Thyroid gland (tissue), 4 donors: ENCODE results near the gene TRIM46. TPM values are rescaled to one million over a fixed set of nuclear protein-coding genes. Genes with fewer than 3 reads are reported as not detected.

ENCODE experiments used
- DNase-seq, 2 donors: peaks; one replicate each; pipeline ENCODE4 v3.0.0-alpha.2; 2019
- H3K27ac ChIP-seq, 3 donors: fragments of 200-600 bp; sonication (generic); 1 replicate in 2 of 3; 2 replicates in 1 of 3; pipeline ENCODE4 v1.5.1; 2016 to 2019; ENCODE audit warnings: mild to moderate bottlenecking in 1 of 3, moderate library complexity in 1 of 3
- H3K27me3 ChIP-seq: fragments of 200-600 bp; sonication (generic); one replicate; pipeline ENCODE4 v1.5.1; 2019
- H3K36me3 ChIP-seq, 2 donors: fragments of 200-600 bp; sonication (generic); one replicate each; pipeline ENCODE4 v1.5.1; 2016 to 2019
- H3K4me1 ChIP-seq, 2 donors: fragments of 200-600 bp; sonication (generic); one replicate each; pipeline ENCODE4 v1.5.1; 2017 to 2019
- H3K4me3 ChIP-seq, 3 donors: fragments of 200-600 bp; sonication (generic); replicated peaks in 1 of 3; 1 replicate in 2 of 3; 2 replicates in 1 of 3; pipeline ENCODE4 v1.5.1; 2016; ENCODE audit warnings: mild to moderate bottlenecking in 1 of 3
- H3K9me3 ChIP-seq: fragments of 200-600 bp; sonication (generic); one replicate; pipeline ENCODE4 v1.5.1; 2017
- POLR2A ChIP-seq, 2 donors: fragments of 450-650 bp; IDR thresholded peaks; one replicate each; pipeline ENCODE4 v1.6.1; 2017; ENCODE audit warnings: antibody characterized with exemption in 2 of 2, mild to moderate bottlenecking in 2 of 2, moderate library complexity in 1 of 2
- WGBS, 2 donors: methylation state at CpG; one replicate each; pipeline ENCODE4 v1.1.5; 2017; 5-methylcytosine and 5-hydroxymethylcytosine counted together
- intact Hi-C: fragments of 100-400 bp; cut with DNase I; formaldehyde crosslinking; loops from one replicate; pipeline ENCODE4 v1.15.1; 2023
- total RNA-seq, 4 donors: library from RNA; depleted of rRNA; stranded (reverse); fragments of >200 nt; gene quantifications; one replicate each; pipeline ENCODE4 v1.2.3, GENCODE V29; 2016
- TF ChIP-seq, protein P1 (sequence below), 6 experiments: fragments of 200-600 bp in 3 of 6; fragments of 450-650 bp in 3 of 6; sonication (generic) in 3 of 6; IDR thresholded peaks; one replicate each; pipeline ENCODE4 v1.5.1; 2016 to 2019; ENCODE audit warnings: antibody characterized with exemption in 6 of 6, mild to moderate bottlenecking in 2 of 6, inconsistent platforms in 1 of 6, moderate library complexity in 1 of 6

TRIM46 gene
- total RNA-seq, 4 donors from 2014 or later, result 0.45 TPM; not detected in 3

DNA sequence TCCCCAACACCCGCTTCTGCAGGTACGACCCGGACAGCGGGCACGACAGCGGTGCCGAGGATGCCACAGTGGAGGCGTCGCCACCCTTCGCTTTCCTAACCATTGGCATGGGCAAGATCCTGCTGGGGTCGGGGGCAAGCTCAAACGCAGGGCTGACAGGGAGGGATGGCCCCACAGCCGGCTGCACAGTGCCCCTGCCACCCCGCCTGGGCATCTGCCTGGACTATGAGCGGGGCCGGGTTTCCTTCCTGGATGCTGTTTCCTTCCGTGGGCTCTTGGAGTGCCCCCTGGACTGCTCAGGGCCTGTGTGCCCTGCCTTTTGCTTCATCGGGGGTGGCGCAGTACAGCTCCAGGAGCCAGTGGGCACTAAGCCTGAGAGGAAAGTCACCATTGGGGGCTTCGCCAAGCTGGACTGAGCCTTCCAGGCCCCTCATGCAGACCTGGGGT is 10.1 kb downstream of the TRIM46 start:
- 88 to 94% methylated on average over 14 to 18 of the region's 20 CpGs for WGBS, 2 donors
- Histone ChIP-seq H3K4me3 (no peak overlapping the region), H3K9me3 (no peaks in the 10 kb centered on the region), H3K4me1 (peaks cover 0 to 5% of the 10 kb centered on the region in 2 donors), H3K27me3 (no peaks in the 10 kb centered on the region), H3K27ac (no peak overlapping the region), H3K36me3 (no peaks in the 10 kb centered on the region)
- no peak for TF ChIP-seq POLR2A (IDR thresholded peaks at IDR 0.05)
- TF ChIP-seq, protein P1, sequence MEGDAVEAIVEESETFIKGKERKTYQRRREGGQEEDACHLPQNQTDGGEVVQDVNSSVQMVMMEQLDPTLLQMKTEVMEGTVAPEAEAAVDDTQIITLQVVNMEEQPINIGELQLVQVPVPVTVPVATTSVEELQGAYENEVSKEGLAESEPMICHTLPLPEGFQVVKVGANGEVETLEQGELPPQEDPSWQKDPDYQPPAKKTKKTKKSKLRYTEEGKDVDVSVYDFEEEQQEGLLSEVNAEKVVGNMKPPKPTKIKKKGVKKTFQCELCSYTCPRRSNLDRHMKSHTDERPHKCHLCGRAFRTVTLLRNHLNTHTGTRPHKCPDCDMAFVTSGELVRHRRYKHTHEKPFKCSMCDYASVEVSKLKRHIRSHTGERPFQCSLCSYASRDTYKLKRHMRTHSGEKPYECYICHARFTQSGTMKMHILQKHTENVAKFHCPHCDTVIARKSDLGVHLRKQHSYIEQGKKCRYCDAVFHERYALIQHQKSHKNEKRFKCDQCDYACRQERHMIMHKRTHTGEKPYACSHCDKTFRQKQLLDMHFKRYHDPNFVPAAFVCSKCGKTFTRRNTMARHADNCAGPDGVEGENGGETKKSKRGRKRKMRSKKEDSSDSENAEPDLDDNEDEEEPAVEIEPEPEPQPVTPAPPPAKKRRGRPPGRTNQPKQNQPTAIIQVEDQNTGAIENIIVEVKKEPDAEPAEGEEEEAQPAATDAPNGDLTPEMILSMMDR (IDR thresholded peaks at IDR 0.05), result no peak
- no peak for DNase-seq
- intact Hi-C loops, result no loop called here

DNA sequence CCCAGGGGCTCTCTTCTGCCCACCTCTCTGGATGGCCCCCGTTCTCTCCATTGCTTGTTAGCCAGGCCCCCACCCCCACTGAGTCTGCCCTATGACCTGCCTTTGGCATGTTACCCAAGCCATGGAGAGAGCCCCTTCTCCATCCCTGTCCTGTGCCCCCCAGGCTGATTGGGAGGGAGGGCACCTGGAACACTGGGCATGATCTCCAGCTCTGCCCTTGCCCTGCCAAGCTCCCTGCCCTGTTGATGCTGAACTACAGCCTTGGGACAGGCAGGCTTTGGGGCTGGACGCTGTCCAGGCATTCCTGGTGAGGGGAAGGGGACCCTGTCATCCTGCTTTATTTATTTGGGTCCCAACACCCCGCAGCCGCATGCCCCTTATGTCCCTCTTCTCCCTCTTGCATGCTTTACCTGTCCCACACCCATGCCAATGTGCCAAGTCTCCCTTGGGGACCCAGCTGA is 10.7 kb downstream of the TRIM46 start:
- Histone ChIP-seq H3K27me3 (no peaks in the 10 kb centered on the region), H3K9me3 (no peaks in the 10 kb centered on the region), H3K27ac (no peak overlapping the region), H3K36me3 (no peaks in the 10 kb centered on the region), H3K4me3 (no peak overlapping the region), H3K4me1 (peaks cover 0 to 5% of the 10 kb centered on the region in 2 donors)
- intact Hi-C loops, result no loop called here
- WGBS, 2 donors, result 97 to 100% methylated on average over 4 of the region's 4 CpGs
- DNase-seq, result no peak
- TF ChIP-seq POLR2A (IDR thresholded peaks at IDR 0.05), result no peak
- TF ChIP-seq, protein P1 (IDR thresholded peaks at IDR 0.05), result no peak

DNA sequence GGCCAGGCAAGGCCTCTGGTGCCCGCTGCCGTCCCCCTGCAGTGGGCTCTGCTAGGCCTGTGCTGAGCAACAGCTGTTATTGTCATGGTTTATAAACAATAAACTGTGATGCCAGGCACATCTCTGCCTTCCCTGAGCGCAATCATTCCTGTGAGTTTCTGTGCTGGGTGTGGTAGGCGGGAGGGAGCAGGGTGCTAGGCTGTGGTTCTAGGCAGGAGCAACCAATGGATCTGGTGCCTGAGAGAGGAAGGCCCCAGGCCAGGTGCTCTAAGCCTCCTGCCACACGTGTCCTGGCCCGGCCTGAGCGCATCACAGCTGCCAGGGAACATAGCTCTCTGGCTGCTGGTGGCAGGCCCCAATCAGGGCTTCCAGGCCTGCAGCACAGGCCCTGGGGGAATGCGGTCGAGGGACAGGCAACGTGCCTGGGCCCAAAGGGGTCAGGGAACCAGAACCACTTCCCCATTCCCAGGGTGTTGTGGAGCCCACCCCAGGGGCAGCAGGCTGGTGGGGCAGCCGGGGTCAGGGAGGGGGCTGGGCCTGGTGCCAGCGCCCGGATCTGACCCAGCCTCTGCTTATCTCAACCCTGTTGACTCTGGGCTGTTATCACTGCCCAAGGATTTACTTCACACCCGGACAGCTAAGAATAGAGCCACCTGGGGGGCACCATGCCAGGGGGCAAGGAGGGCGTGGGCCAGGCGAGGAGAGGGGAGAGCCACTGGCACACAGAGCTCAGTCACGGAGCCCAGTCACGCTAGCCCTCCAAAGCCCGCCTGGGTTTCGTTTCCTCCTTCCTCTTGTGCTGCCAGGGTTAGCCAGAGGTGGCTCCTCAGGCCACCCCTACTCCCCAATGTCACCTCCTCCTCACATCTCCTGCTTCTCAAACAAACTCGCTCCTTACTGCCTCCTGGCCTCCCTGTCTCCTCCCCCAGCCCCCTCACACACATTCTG is 11.5 kb downstream of the TRIM46 start:
- 63 to 71% methylated on average over 15 to 16 of the region's 21 CpGs for WGBS, 2 donors
- Histone ChIP-seq H3K9me3 (no peaks in the 10 kb centered on the region), H3K27me3 (no peaks in the 10 kb centered on the region), H3K36me3 (no peaks in the 10 kb centered on the region), H3K4me3 (no peak overlapping the region), H3K27ac (no peak overlapping the region), H3K4me1 (peaks cover 0 to 5% of the 10 kb centered on the region in 2 donors)
- peak in 1 of 2 donors; percentile 30 for DNase-seq
- intact Hi-C loops, result no loop called here
- TF ChIP-seq POLR2A (IDR thresholded peaks at IDR 0.05), result no peak
- TF ChIP-seq, protein P1 (IDR thresholded peaks at IDR 0.05), result no peak

DNA sequence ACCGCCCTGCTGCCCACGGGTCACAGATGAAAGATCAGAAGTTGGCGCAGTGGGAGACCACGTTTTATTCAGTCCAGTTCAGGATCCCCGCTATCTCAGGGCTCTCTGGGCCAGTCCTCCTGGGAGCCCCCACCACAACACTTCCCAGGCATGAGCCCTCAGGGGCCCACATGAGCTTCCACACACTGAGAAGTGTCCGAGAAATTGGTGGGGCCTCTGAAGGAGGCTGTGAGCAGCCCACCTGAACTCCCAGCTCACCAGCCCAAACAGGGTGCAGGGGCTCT is 12.1 kb downstream of the TRIM46 start:
- no peaks in the 10 kb centered on the region for H3K36me3 ChIP-seq
- H3K27me3 ChIP-seq, result no peaks in the 10 kb centered on the region
- TF ChIP-seq, protein P1 (IDR thresholded peaks at IDR 0.05), result no peak
- TF ChIP-seq POLR2A (IDR thresholded peaks at IDR 0.05), result no peak
- peaks cover 0 to 5% of the 10 kb centered on the region in 2 donors for H3K4me1 ChIP-seq
- 63 to 70% methylated on average over 6 of the region's 6 CpGs for WGBS, 2 donors
- H3K9me3 ChIP-seq, result no peaks in the 10 kb centered on the region
- H3K4me3 ChIP-seq, result no peak overlapping the region
- no peak overlapping the region for H3K27ac ChIP-seq
- DNase-seq, result no peak
- intact Hi-C loops, result no loop called here
